ENCODE data around the gene GPHN. TPM values are rescaled to one million over a fixed set of nuclear protein-coding genes. Genes with fewer than 3 reads are reported as not detected.

Gene GPHN
- total and polyA plus RNA-seq, 4 experiments from 2014 or later: 9.0 to 18.8 (median 14.9) TPM

DNA sequence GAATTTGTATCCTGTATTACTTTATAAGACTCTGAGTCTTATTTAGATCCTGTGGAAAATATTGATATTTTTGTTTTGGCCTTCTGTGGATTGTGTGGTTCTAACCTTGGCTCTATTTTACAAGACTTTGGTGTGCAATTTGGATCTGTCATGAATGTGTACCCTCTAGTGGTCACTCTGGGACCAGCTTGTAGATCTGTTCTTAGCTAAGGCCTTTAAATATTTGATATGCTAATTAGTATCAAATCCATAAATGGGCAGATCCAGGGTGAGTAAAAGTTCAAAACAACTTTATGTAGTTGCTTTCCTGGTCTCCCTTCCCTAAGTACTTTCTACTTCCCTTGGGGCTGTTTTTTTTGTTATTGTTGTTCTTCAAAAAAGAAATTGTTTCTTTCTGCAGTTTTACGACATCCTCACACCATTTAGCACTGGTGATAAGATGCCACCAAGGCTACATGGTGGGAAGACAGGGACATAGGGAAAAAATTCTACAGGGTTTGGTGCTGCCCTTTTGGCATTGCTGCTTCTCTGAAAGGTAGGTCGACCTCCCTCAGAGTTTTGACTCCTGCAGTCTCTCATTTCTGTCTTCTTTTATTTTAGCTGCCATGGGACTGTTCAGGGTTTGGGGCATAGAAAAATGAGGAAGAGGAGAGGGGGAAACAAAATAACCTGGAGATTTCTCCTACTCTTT lies 238.5 kb downstream of the GPHN start:
- no peaks in the 10 kb centered on the region for H3K4me1 ChIP-seq (ENCODE audit: insufficient read depth, low read length)
- H3K4me3 Mint-ChIP-seq: no peak overlapping the region
- H3K4me1 Mint-ChIP-seq: peaks cover 0 to 2% (median under 1%) of the 10 kb centered on the region in 4 donors
- peaks cover 0 to 5% (median 0%) of the 10 kb centered on the region in 8 donors for H3K9me3 Mint-ChIP-seq
- no peaks in the 10 kb centered on the region for H3K27me3 Mint-ChIP-seq
- H3K27ac ChIP-seq (ENCODE audit: low read depth, low read length): no peak overlapping the region
- ChIA-PET POLR2A (ENCODE audit: partially characterized antibody) (no interaction called here), CTCF (ENCODE audit: partially characterized antibody) (no interaction called here)
- H3K27ac Mint-ChIP-seq: no peak overlapping the region
- H3K27me3 ChIP-seq (ENCODE audit: insufficient read depth, low read length): no peaks in the 10 kb centered on the region
- DNase-seq: peak in 2 of 5 donors; percentile 3
- intact Hi-C loops (cut with micrococcal nuclease): no loop called here
- no peak overlapping the region for H3K4me3 ChIP-seq (ENCODE audit: low read length in 2 of 2)
- H3K9me3 ChIP-seq (ENCODE audit: control insufficient read depth in 1 of 2, low read length in 2 of 2): no peaks in the 10 kb centered on the region
- H3K36me3 Mint-ChIP-seq: peaks cover 2 to 19% of the 10 kb centered on the region in 2 donors
- no peaks in the 10 kb centered on the region for H3K36me3 ChIP-seq (ENCODE audit: insufficient read depth, low read length)

DNA sequence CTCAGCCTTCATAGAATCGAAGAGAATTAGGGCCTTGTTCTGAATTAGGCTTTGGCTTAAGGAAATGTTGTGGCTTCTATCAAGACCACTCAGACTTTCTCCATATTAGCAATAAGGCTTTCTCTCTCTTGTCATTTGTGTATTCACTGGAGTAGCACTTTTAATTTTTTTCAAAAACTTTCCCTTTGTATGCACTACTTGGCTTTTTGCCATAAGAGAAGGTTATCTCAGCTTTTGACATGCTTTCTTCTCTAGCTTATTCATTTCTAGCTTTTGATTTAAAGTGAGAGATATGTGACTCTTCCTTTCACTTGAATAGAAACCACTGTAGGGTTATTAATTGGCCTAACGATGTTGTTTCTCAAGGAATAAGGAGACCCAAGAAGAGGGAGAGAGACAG lies 244.2 kb downstream of the GPHN start:
- no peak for DNase-seq
- Mint-ChIP-seq H3K4me1 (peaks cover 0 to 4% (median 2%) of the 10 kb centered on the region in 4 donors), H3K36me3 (peaks cover 0 to 5% of the 10 kb centered on the region in 2 donors), H3K27ac (no peak overlapping the region), H3K9me3 (no peaks in the 10 kb centered on the region), H3K27me3 (no peaks in the 10 kb centered on the region), H3K4me3 (no peak overlapping the region)
- Histone ChIP-seq H3K4me1 (ENCODE audit: insufficient read depth, low read length) (no peaks in the 10 kb centered on the region), H3K27me3 (ENCODE audit: insufficient read depth, low read length) (no peaks in the 10 kb centered on the region), H3K4me3 (ENCODE audit: low read length in 2 of 2) (no peak overlapping the region), H3K9me3 (ENCODE audit: control insufficient read depth in 1 of 2, low read length in 2 of 2) (no peaks in the 10 kb centered on the region), H3K27ac (ENCODE audit: low read depth, low read length) (no peak overlapping the region), H3K36me3 (ENCODE audit: insufficient read depth, low read length) (no peaks in the 10 kb centered on the region)
- intact Hi-C loops (cut with micrococcal nuclease): no loop called here
- POLR2A ChIA-PET (ENCODE audit: partially characterized antibody): no interaction called here
- CTCF ChIA-PET (ENCODE audit: partially characterized antibody): no interaction called here

DNA sequence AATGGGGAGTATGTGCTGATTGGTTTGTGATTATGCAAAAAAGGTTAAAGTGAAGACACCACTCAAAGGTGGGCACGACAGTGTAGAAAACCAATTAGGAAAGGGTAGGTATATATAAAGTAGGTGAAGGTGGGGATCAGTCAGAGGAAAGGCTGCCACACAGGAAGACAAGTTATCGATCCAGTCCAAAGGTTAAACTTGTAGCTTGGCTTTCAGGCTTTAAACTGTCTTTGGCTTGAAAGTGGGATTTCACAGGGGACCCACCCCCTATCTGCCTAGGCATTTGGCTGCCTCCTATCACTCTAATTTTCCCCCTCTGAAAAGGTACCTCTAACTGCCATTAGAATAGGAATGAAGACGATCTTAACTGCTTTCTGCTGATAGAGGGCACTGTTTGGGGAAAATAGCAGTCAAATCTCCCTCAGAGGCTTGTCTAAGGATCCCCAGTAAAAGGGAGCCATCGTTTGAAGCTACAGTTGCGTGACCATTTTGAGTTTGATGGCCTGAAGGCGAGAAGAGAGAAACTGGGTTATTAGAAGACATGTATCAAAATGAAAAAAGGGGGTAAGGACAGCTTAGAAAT lies 250.2 kb downstream of the GPHN start:
- no peaks in the 10 kb centered on the region for H3K27me3 Mint-ChIP-seq
- no peak for DNase-seq
- Histone ChIP-seq H3K9me3 (ENCODE audit: control insufficient read depth in 1 of 2, low read length in 2 of 2) (no peaks in the 10 kb centered on the region), H3K4me3 (ENCODE audit: low read length in 2 of 2) (no peak overlapping the region), H3K27ac (ENCODE audit: low read depth, low read length) (no peak overlapping the region), H3K4me1 (ENCODE audit: insufficient read depth, low read length) (no peaks in the 10 kb centered on the region), H3K36me3 (ENCODE audit: insufficient read depth, low read length) (no peaks in the 10 kb centered on the region), H3K27me3 (ENCODE audit: insufficient read depth, low read length) (no peaks in the 10 kb centered on the region)
- H3K36me3 Mint-ChIP-seq: no peaks in the 10 kb centered on the region
- ChIA-PET POLR2A (ENCODE audit: partially characterized antibody) (no interaction called here), CTCF (ENCODE audit: partially characterized antibody) (no interaction called here)
- no peaks in the 10 kb centered on the region for H3K4me1 Mint-ChIP-seq
- H3K4me3 Mint-ChIP-seq: no peak overlapping the region
- intact Hi-C loops (cut with micrococcal nuclease): no loop called here
- peaks cover 0 to 3% (median 0%) of the 10 kb centered on the region in 8 donors for H3K9me3 Mint-ChIP-seq
- H3K27ac Mint-ChIP-seq: no peak overlapping the region

DNA sequence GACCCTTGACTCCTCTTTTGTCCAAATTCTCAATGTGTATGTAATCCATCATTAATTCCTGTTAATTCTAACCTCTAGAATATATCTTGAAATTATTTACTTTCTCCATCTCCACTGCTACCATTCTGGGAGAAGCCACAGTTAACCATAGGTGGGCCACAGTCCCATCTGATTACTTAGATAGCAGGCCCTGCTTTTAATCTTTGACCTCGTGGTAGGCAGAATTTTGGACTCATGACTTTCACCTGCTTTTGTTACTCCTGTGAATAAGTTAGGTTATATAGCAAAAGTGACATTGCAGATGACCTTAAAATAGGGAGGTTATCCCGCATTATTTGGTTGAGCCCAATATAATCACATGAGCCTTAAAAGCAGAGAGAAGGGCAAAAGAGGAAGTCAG lies 264.2 kb downstream of the GPHN start:
- Histone ChIP-seq H3K27ac (ENCODE audit: low read depth, low read length) (no peak overlapping the region), H3K4me1 (ENCODE audit: insufficient read depth, low read length) (no peaks in the 10 kb centered on the region), H3K9me3 (ENCODE audit: control insufficient read depth in 1 of 2, low read length in 2 of 2) (no peaks in the 10 kb centered on the region), H3K27me3 (ENCODE audit: insufficient read depth, low read length) (no peaks in the 10 kb centered on the region), H3K36me3 (ENCODE audit: insufficient read depth, low read length) (no peaks in the 10 kb centered on the region), H3K4me3 (ENCODE audit: low read length in 2 of 2) (no peak overlapping the region)
- H3K9me3 Mint-ChIP-seq: peaks cover 0 to 5% (median 3%) of the 10 kb centered on the region in 8 donors
- no peaks in the 10 kb centered on the region for H3K27me3 Mint-ChIP-seq
- no peaks in the 10 kb centered on the region for H3K4me1 Mint-ChIP-seq
- no peak for DNase-seq
- intact Hi-C loops (cut with micrococcal nuclease): no loop called here
- ChIA-PET CTCF (ENCODE audit: partially characterized antibody) (no interaction called here), POLR2A (ENCODE audit: partially characterized antibody) (no interaction called here)
- H3K27ac Mint-ChIP-seq: no peak overlapping the region
- H3K4me3 Mint-ChIP-seq: no peak overlapping the region
- peaks cover 8 to 25% of the 10 kb centered on the region in 2 donors for H3K36me3 Mint-ChIP-seq

DNA sequence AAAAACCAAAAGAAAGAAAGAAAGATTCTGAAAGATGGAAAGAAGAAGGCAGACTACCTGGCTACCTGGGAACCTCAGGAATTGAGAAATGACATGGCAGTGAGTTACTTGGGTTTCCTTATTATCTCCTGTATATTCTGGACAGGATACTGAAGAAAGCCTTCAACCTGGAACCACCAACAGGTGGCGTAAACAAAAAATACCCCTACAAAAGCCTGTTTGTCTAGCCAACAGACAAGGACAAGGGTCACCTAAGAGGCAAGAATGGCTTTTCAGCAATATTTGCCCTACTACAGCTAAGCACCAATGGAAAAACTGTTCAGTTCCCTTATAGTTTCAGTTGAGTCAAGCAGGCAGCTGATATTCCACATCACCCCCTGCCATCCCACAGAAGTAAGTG lies 274.9 kb downstream of the GPHN start:
- Histone ChIP-seq H3K9me3 (ENCODE audit: control insufficient read depth in 1 of 2, low read length in 2 of 2) (no peaks in the 10 kb centered on the region), H3K27ac (ENCODE audit: low read depth, low read length) (no peak overlapping the region), H3K36me3 (ENCODE audit: insufficient read depth, low read length) (no peaks in the 10 kb centered on the region), H3K4me3 (ENCODE audit: low read length in 2 of 2) (no peak overlapping the region), H3K27me3 (ENCODE audit: insufficient read depth, low read length) (no peaks in the 10 kb centered on the region), H3K4me1 (ENCODE audit: insufficient read depth, low read length) (no peaks in the 10 kb centered on the region)
- ChIA-PET CTCF (ENCODE audit: partially characterized antibody) (no interaction called here), POLR2A (ENCODE audit: partially characterized antibody) (no interaction called here)
- intact Hi-C loops (cut with micrococcal nuclease): no loop called here
- Mint-ChIP-seq H3K36me3 (peaks cover 8 to 26% of the 10 kb centered on the region in 2 donors), H3K27me3 (no peaks in the 10 kb centered on the region), H3K27ac (no peak overlapping the region), H3K4me3 (no peak overlapping the region), H3K9me3 (peaks cover 0 to 13% (median 4%) of the 10 kb centered on the region in 8 donors), H3K4me1 (no peaks in the 10 kb centered on the region)
- no peak for DNase-seq

DNA sequence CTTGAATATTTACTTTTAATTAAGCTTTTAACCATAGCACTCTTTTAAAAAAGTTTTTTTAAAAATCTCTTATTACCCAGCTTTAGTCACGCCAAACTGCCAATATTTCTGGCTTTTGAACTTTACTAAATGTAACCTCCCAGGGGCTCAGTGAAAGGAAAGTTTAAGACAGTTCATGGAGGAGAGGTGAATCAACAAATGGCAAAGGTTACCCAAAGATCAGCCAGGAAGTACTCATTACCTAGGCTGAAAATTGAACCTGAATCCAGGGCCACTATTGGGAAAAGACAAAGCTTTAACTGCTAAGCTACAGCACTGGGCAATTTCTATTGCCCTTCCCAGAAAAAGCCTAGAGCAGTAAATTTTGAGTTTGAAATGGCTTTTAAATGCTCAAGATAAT lies 282.2 kb downstream of the GPHN start:
- Histone ChIP-seq H3K27me3 (ENCODE audit: insufficient read depth, low read length) (no peaks in the 10 kb centered on the region), H3K4me3 (ENCODE audit: low read length in 2 of 2) (no peak overlapping the region), H3K4me1 (ENCODE audit: insufficient read depth, low read length) (no peaks in the 10 kb centered on the region), H3K36me3 (ENCODE audit: insufficient read depth, low read length) (no peaks in the 10 kb centered on the region), H3K27ac (ENCODE audit: low read depth, low read length) (no peak overlapping the region), H3K9me3 (ENCODE audit: control insufficient read depth in 1 of 2, low read length in 2 of 2) (no peaks in the 10 kb centered on the region)
- H3K36me3 Mint-ChIP-seq: peaks cover 9 to 24% of the 10 kb centered on the region in 2 donors
- intact Hi-C loops (cut with micrococcal nuclease): no loop called here
- H3K27me3 Mint-ChIP-seq: no peaks in the 10 kb centered on the region
- CTCF ChIA-PET (ENCODE audit: partially characterized antibody): no interaction called here
- no peaks in the 10 kb centered on the region for H3K4me1 Mint-ChIP-seq
- H3K9me3 Mint-ChIP-seq: peaks cover 0 to 41% (median 20%) of the 10 kb centered on the region in 8 donors
- no peak overlapping the region for H3K27ac Mint-ChIP-seq
- no peak for DNase-seq
- POLR2A ChIA-PET (ENCODE audit: partially characterized antibody): no interaction called here
- no peak overlapping the region for H3K4me3 Mint-ChIP-seq

DNA sequence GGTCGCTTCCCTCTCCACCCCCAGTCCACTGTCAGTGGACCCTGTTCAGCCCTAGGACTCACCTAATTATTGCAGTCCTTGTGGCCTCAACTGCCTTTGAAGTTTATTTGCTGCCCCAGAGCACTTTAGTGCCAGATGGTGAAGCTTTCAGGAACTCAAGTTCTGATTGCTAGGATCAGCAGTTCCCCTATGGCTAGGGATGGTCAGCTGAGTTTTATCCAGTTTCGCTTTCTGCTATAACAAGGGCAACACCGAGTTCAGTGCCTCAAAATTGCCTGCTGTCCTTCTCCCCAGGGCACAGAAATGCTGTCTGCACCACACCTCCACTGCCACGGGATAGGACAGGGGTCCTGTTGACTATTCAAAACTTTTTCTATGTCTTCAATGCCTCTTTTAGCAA lies 295.0 kb downstream of the GPHN start:
- Histone ChIP-seq H3K9me3 (ENCODE audit: control insufficient read depth in 1 of 2, low read length in 2 of 2) (no peaks in the 10 kb centered on the region), H3K4me1 (ENCODE audit: insufficient read depth, low read length) (no peaks in the 10 kb centered on the region), H3K27me3 (ENCODE audit: insufficient read depth, low read length) (no peaks in the 10 kb centered on the region), H3K36me3 (ENCODE audit: insufficient read depth, low read length) (no peaks in the 10 kb centered on the region), H3K27ac (ENCODE audit: low read depth, low read length) (no peak overlapping the region), H3K4me3 (ENCODE audit: low read length in 2 of 2) (no peak overlapping the region)
- DNase-seq: no peak
- H3K36me3 Mint-ChIP-seq: peaks cover 37 to 40% of the 10 kb centered on the region in 2 donors
- H3K4me1 Mint-ChIP-seq: no peaks in the 10 kb centered on the region
- intact Hi-C loops (cut with micrococcal nuclease): no loop called here
- CTCF ChIA-PET (ENCODE audit: partially characterized antibody): no interaction called here
- no peak overlapping the region for H3K4me3 Mint-ChIP-seq
- POLR2A ChIA-PET (ENCODE audit: partially characterized antibody): no interaction called here
- no peak overlapping the region for H3K27ac Mint-ChIP-seq
- H3K9me3 Mint-ChIP-seq: peaks cover 8 to 64% (median 44%) of the 10 kb centered on the region in 8 donors
- no peaks in the 10 kb centered on the region for H3K27me3 Mint-ChIP-seq

Data from CD4-positive, alpha-beta memory T cell (primary cell).